SU-DHL-6 (cell line): ENCODE results near the gene TSPAN31.

ENCODE experiments used
- CTCF ChIP-seq: fragments of 200-600 bp; sonication (generic); IDR thresholded peaks from one replicate; pipeline ENCODE4 v1.5.1; 2017; ENCODE audit warnings: antibody characterized with exemption, mild to moderate bottlenecking, low read length, moderate library complexity; ENCODE audit not compliant: insufficient read depth, poor library complexity, severe bottlenecking
- EZH2phosphoT487 ChIP-seq: fragments of 200-600 bp; sonication (generic), shearing (Covaris generic); conservative IDR thresholded peaks from 2 replicates; pipeline ENCODE4 v1.6.1; 2018; ENCODE audit warnings: mild to moderate bottlenecking, antibody characterized with exemption, low read length, moderate library complexity, mixed read lengths

- TF ChIP-seq CTCF (no peak), EZH2phosphoT487 (no peak)
Measured at GRCh38 chr12:57730336-57731067, 14.3 kb upstream of the TSPAN31 start.
